ENCODE measurements around the gene ALDH2. TPM values are rescaled to one million over a fixed set of nuclear protein-coding genes. Genes with fewer than 3 reads are reported as not detected.

Gene ALDH2
- total RNA-seq, 4 donors from 2014 or later, result 129 to 365 (median 231) TPM

- ATAC-seq (ENCODE audit: low FRiP score) (no peak), DNase-seq (ENCODE audit: low spot score) (no peak)
- no peak for TF ChIP-seq CTCF (IDR thresholded peaks at IDR 0.05)
Observed at GRCh38 chr12:111749391-111749790, 17.3 kb upstream of the ALDH2 start.

- peak; percentile 90 for ATAC-seq (ENCODE audit: low FRiP score)
- peak in 1 of 3 donors; percentile 24 for TF ChIP-seq CTCF (IDR thresholded peaks at IDR 0.05)
- DNase-seq (ENCODE audit: low spot score), result no peak
Observed at GRCh38 chr12:111753144-111753881, 13.4 kb upstream of the ALDH2 start.

DNA sequence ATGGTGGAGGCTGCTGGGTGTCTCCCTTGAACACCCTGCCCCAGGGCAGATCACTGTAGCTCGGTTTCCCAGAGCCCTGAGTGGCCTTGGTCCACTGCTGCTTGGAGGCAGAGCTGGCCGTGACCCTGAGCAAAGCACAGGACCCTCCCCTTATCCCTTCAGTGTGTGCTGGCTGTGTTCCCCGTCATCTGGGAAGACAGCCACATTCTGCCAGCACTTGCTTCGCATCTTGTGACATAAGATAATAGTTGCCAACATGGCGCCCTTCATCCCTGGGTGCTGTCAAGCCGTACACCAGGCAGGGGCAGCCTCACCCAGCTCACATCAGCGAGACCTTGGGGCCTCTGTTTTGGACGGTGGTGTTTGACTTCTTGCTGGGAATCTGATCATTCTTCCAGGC, 12.1 kb upstream of the ALDH2 start:
- DNase-seq (ENCODE audit: low spot score) (no peak), ATAC-seq (ENCODE audit: low FRiP score) (no peak)
- TF ChIP-seq CTCF (IDR thresholded peaks at IDR 0.05), result no peak

DNA sequence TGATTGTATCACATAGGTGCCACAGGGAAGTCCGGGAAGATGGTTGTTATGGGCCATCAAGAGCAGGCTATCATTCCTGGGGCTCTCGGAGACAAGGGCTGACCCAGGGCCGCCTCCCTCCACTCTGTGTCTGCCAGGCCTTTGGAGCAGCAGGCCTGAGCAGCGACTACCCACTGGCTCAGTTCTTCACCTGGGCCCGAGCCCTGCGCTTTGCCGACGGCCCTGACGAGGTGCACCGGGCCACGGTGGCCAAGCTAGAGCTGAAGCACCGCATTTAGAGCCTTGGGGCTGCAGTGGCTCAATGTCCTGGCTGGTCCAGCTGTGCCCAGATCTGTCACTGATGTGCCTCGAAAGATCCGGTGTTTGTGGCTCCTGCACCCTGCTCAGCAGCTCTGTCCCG, 10.5 kb upstream of the ALDH2 start:
- DNase-seq (ENCODE audit: low spot score), result no peak

GRCh38 chr12:111756681-111757080, 10.1 kb upstream of the ALDH2 start:
- ATAC-seq (ENCODE audit: low FRiP score) (no peak), DNase-seq (ENCODE audit: low spot score) (no peak)
- no peak for TF ChIP-seq CTCF (IDR thresholded peaks at IDR 0.05)

More for the DNA sequence above, 10.5 kb upstream of the ALDH2 start:
- ATAC-seq (ENCODE audit: low FRiP score), result no peak
- TF ChIP-seq CTCF (IDR thresholded peaks at IDR 0.05), result no peak

- ATAC-seq (ENCODE audit: low FRiP score) (no peak), DNase-seq (ENCODE audit: low spot score) (no peak)
- TF ChIP-seq CTCF (IDR thresholded peaks at IDR 0.05), result no peak
Observed at GRCh38 chr12:111757361-111758119, 9.2 kb upstream of the ALDH2 start.

Measured in omental fat pad (tissue), 4 donors.